IMR-90 (cell line): ENCODE data around the gene ADGRV1. TPM values are rescaled to one million over a fixed set of nuclear protein-coding genes. Genes with fewer than 3 reads are reported as not detected.

ENCODE experiments used
- ATAC-seq: fragments of 200-7000 bp; cut with Tn5 transposase; 2 replicates; pipeline ENCODE4 v1.9.1; 2020; ENCODE audit warnings: low read depth, mild to moderate bottlenecking, moderate library complexity
- BruUV-seq: library from RNA; stranded (reverse); fragments of 400-500 nt; replicated peaks from 2 replicates; lab custom pipeline; 2021; lab: Mats Ljungman, UMichigan
- CTCF ChIA-PET: fragments of 300-600 bp; formaldehyde crosslinking; extraction: SDS; loops from one replicate; lab custom pipeline; 2021; ENCODE audit warnings: antibody characterized with exemption; lab: Yijun Ruan, JAX
- POLR2A ChIA-PET: fragments of 300-600 bp; sonication (Branson Sonifier 250); formaldehyde crosslinking; loops from one replicate; lab custom pipeline; 2022; ENCODE audit warnings: antibody characterized with exemption; ENCODE audit not compliant: unreplicated experiment; lab: Charles Lee
- DNase-seq: peaks from one replicate; pipeline ENCODE4 v3.0.0; 2013
- H2AFZ ChIP-seq: replicated peaks from 2 replicates; pipeline ENCODE3; 2013; ENCODE audit warnings: low read length, mild to moderate bottlenecking; ENCODE audit not compliant: poor library complexity
- H2AK5ac ChIP-seq: 2 replicates; pipeline ENCODE4 v1.6.1; 2013; ENCODE audit warnings: low read depth, low read length, inconsistent platforms
- H2AK9ac ChIP-seq: replicated peaks from 2 replicates; pipeline ENCODE3; 2013; ENCODE audit warnings: mild to moderate bottlenecking, low read depth, low read length, moderate library complexity; ENCODE audit not compliant: poor library complexity
- H2BK120ac ChIP-seq: 2 replicates; pipeline ENCODE4 v1.6.1; 2013; ENCODE audit warnings: low read depth, low read length, inconsistent platforms
- H2BK15ac ChIP-seq: 3 replicates; pipeline ENCODE4 v1.6.1; 2013; ENCODE audit warnings: low read depth, low read length, inconsistent platforms
- H2BK20ac ChIP-seq: 2 replicates; pipeline ENCODE4 v1.6.1; 2013; ENCODE audit warnings: low read depth, mild to moderate bottlenecking, inconsistent platforms, low read length, moderate library complexity
- H2BK5ac ChIP-seq: 2 replicates; pipeline ENCODE4 v1.6.1; 2013; ENCODE audit warnings: mild to moderate bottlenecking, low read depth, low read length, inconsistent platforms; ENCODE audit not compliant: poor library complexity, severe bottlenecking
- H3K14ac ChIP-seq: replicated peaks from 2 replicates; pipeline ENCODE4 v1.6.1; 2013; ENCODE audit warnings: low read depth, low read length, inconsistent platforms
- H3K18ac ChIP-seq: 2 replicates; pipeline ENCODE4 v1.6.1; 2013; ENCODE audit warnings: low read depth, low read length, control low read depth
- H3K23ac ChIP-seq: 2 replicates; pipeline ENCODE4 v1.6.1; 2013; ENCODE audit warnings: low read depth, low read length, inconsistent platforms
- H3K27ac ChIP-seq: 2 replicates; pipeline ENCODE4 v1.5.1; 2013; ENCODE audit warnings: mild to moderate bottlenecking, control low read depth, low read length; ENCODE audit not compliant: insufficient read depth
- H3K27me3 ChIP-seq: 2 replicates; pipeline ENCODE4 v1.6.1; 2013; ENCODE audit warnings: low read length; ENCODE audit not compliant: control insufficient read depth, insufficient read depth
- H3K36me3 ChIP-seq: 2 replicates; pipeline ENCODE4 v1.6.1; 2013; ENCODE audit warnings: low read length, mixed read lengths; ENCODE audit not compliant: control insufficient read depth, insufficient read depth
- H3K4ac ChIP-seq: 2 replicates; pipeline ENCODE4 v1.6.1; 2013; ENCODE audit warnings: low read depth, low read length, inconsistent platforms
- H3K4me1 ChIP-seq: 2 replicates; pipeline ENCODE4 v1.6.1; 2013; ENCODE audit warnings: low read length, mixed read lengths; ENCODE audit not compliant: control insufficient read depth, insufficient read depth
- H3K4me2 ChIP-seq: 2 replicates; pipeline ENCODE4 v1.6.1; 2013; ENCODE audit warnings: low read depth, mild to moderate bottlenecking, control low read depth, low read length, moderate library complexity
- H3K4me3 ChIP-seq: 2 replicates; pipeline ENCODE4 v1.5.1; 2013; ENCODE audit warnings: low read depth, mild to moderate bottlenecking, control low read depth, low read length, moderate library complexity; ENCODE audit not compliant: insufficient read depth
- H3K56ac ChIP-seq: 2 replicates; pipeline ENCODE4 v1.6.1; 2013; ENCODE audit warnings: low read length, inconsistent platforms; ENCODE audit not compliant: insufficient read depth; ENCODE audit errors: extremely low read depth
- H3K79me1 ChIP-seq, 2 experiments: 2 replicates each; pipeline ENCODE4 v1.6.1; 2013; ENCODE audit warnings: low read length in 2 of 2, inconsistent platforms in 1 of 2, low read depth in 1 of 2
- H3K9ac ChIP-seq: 2 replicates; pipeline ENCODE4 v1.6.1; 2013; ENCODE audit warnings: low read depth, low read length, control low read depth
- H3K9me1 ChIP-seq: 2 replicates; pipeline ENCODE4 v1.6.1; 2013; ENCODE audit warnings: low read length, inconsistent platforms; ENCODE audit not compliant: insufficient read depth
- H3K9me3 ChIP-seq: 2 replicates; pipeline ENCODE4 v1.6.1; 2013; ENCODE audit warnings: low read length; ENCODE audit not compliant: control insufficient read depth, insufficient read depth
- H4K20me1 ChIP-seq: 2 replicates; pipeline ENCODE4 v1.6.1; 2013; ENCODE audit warnings: low read length, inconsistent platforms; ENCODE audit not compliant: insufficient read depth
- H4K5ac ChIP-seq: 2 replicates; pipeline ENCODE4 v1.6.1; 2013; ENCODE audit warnings: mild to moderate bottlenecking, low read depth, low read length, control low read depth
- H4K8ac ChIP-seq, 2 experiments: 2 replicates each; pipeline ENCODE4 v1.6.1; 2013; ENCODE audit warnings: low read depth in 2 of 2, low read length in 2 of 2, control low read depth in 1 of 2, inconsistent platforms in 1 of 2
- H4K91ac ChIP-seq: 2 replicates; pipeline ENCODE4 v1.6.1; 2013; ENCODE audit warnings: low read depth, low read length, inconsistent platforms; ENCODE audit not compliant: insufficient read depth
- BHLHE40 ChIP-seq: fragments of 150-350 bp; IDR thresholded peaks from 2 replicates; pipeline ENCODE4 v1.6.1; 2016; ENCODE audit warnings: mild to moderate bottlenecking, low read depth, low read length
- CEBPB ChIP-seq: IDR thresholded peaks from 2 replicates; pipeline ENCODE4 v1.6.1; 2012; ENCODE audit warnings: low read depth, low read length, improper control_type of control experiment
- CHD1 ChIP-seq: IDR thresholded peaks from 2 replicates; pipeline ENCODE4 v1.6.1; 2012; ENCODE audit warnings: low read depth, low read length, improper control_type of control experiment
- CTCF ChIP-seq: conservative IDR thresholded peaks from 2 replicates; pipeline ENCODE4 v1.5.1; 2012; ENCODE audit warnings: mild to moderate bottlenecking, low read depth, low read length, improper control_type of control experiment
- ELK1 ChIP-seq: fragments of 150-350 bp; IDR thresholded peaks from 2 replicates; pipeline ENCODE4 v1.6.1; 2016; ENCODE audit warnings: low read depth, mild to moderate bottlenecking, low read length, moderate library complexity, borderline replicate concordance
- FOS ChIP-seq: fragments of 150-350 bp; IDR thresholded peaks from 2 replicates; pipeline ENCODE4 v1.6.1; 2016; ENCODE audit warnings: low read depth, low read length
- MAFK ChIP-seq: IDR thresholded peaks from 2 replicates; pipeline ENCODE4 v1.6.1; 2012; ENCODE audit warnings: low read depth, low read length, improper control_type of control experiment
- MXI1 ChIP-seq: IDR thresholded peaks from 2 replicates; pipeline ENCODE4 v1.6.1; 2012; ENCODE audit warnings: low read depth, mild to moderate bottlenecking, low read length, moderate library complexity, borderline replicate concordance
- NFE2L2 ChIP-seq: fragments of 150-350 bp; IDR thresholded peaks from 2 replicates; pipeline ENCODE4 v1.6.1; 2016; ENCODE audit warnings: low read depth, mild to moderate bottlenecking, low read length
- RAD21 ChIP-seq: IDR thresholded peaks from 2 replicates; pipeline ENCODE4 v1.6.1; 2012; ENCODE audit warnings: low read length, improper control_type of control experiment
- RCOR1 ChIP-seq: IDR thresholded peaks from 2 replicates; pipeline ENCODE4 v1.6.1; 2012; ENCODE audit warnings: mild to moderate bottlenecking, low read length, improper control_type of control experiment; ENCODE audit not compliant: insufficient replicate concordance
- SMC3 ChIP-seq: fragments of 150-350 bp; IDR thresholded peaks from 2 replicates; pipeline ENCODE4 v1.6.1; 2016; ENCODE audit warnings: low read depth, mild to moderate bottlenecking, antibody characterized with exemption, low read length, moderate library complexity
- WGBS, 2 experiments: methylation state at CpG; one replicate each; pipeline versions ENCODE4 v1.1.5 to v1.1.7; 2013; ENCODE audit warnings: missing lambda C conversion rate in 2 of 2; ENCODE audit not compliant: insufficient read length in 1 of 2; ENCODE audit errors: extremely low coverage in 2 of 2; 5-methylcytosine and 5-hydroxymethylcytosine counted together
- dilution Hi-C: fragments of 300-500 bp; cut with HindIII; formaldehyde crosslinking; loops from one replicate; pipeline ENCODE4 v1.14.3; 2018; ENCODE audit warnings: low sequenced_read_pairs; ENCODE audit not compliant: unreplicated experiment
- in situ Hi-C: fragments of 300-500 bp; cut with MboI; formaldehyde crosslinking; loops from 3 replicates; pipeline ENCODE4 v1.14.3; 2019; ENCODE audit warnings: low sequenced_read_pairs, inconsistent platforms, mixed read lengths
- intact Hi-C: fragments of 100-400 bp; cut with micrococcal nuclease; formaldehyde crosslinking; loops from 2 replicates; pipeline ENCODE4 v1.10.0; 2022
- polyA plus RNA-seq, 3 experiments: library from polyadenylated mRNA; depleted of rRNA; stranded (reverse); fragments of >200 nt; gene quantifications; 2 replicates each; pipeline ENCODE4 v1.2.3, GENCODE V29; 2012; ENCODE audit warnings: low replicate concordance in 1 of 3
- total RNA-seq: library from RNA; depleted of rRNA; stranded (reverse); fragments of >200 nt; gene quantifications from 2 replicates; pipeline ENCODE4 v1.2.3, GENCODE V29; 2012

ADGRV1 gene
- total and polyA plus RNA-seq, 2 of the 4 experiments (the other 2 are of a cell fraction) = under 0.01 TPM; not detected in 1

- no peaks in the 10 kb centered on the region for H3K9me3 ChIP-seq
- intact Hi-C loops = no loop called here
- TF ChIP-seq CTCF (no peak), RCOR1 (no peak), MAFK (no peak), SMC3 (no peak), BHLHE40 (no peak), CEBPB (no peak), RAD21 (no peak), FOS (no peak), MXI1 (no peak), CHD1 (no peak), NFE2L2 (no peak), ELK1 (no peak)
- no peak overlapping the region for H3K4me2 ChIP-seq
- CTCF ChIA-PET = interaction anchor here (0.8 kb wide), 1 partner anchor 14 kb away, joined by 3 read pairs; no protein-coding TSS in a partner anchor
- H3K23ac ChIP-seq = no peak overlapping the region
- H4K91ac ChIP-seq = no peak overlapping the region
- no peaks in the 10 kb centered on the region for H3K27me3 ChIP-seq
- ATAC-seq (no peak), DNase-seq (no peak)
- no peak overlapping the region for H4K5ac ChIP-seq
- no peak overlapping the region for H4K8ac ChIP-seq
- no peaks in the 10 kb centered on the region for H3K9me1 ChIP-seq
- no CpG with 5 or more reads among the region's 2 CpGs for WGBS, 2 experiments
- in situ Hi-C loops = no loop called here
- H2AK9ac ChIP-seq = no peak overlapping the region
- H2AK5ac ChIP-seq = no peak overlapping the region
- no peak overlapping the region for H3K4me3 ChIP-seq
- H3K79me1 ChIP-seq = no peaks in the 10 kb centered on the region
- H3K36me3 ChIP-seq = no peaks in the 10 kb centered on the region
- no peak overlapping the region for H2BK20ac ChIP-seq
- no peak overlapping the region for H3K27ac ChIP-seq
- no peaks in the 10 kb centered on the region for H4K20me1 ChIP-seq
- no peak overlapping the region for H2BK15ac ChIP-seq
- H3K56ac ChIP-seq = no peak overlapping the region
- H2BK5ac ChIP-seq = no peak overlapping the region
- no peak overlapping the region for H3K4ac ChIP-seq
- POLR2A ChIA-PET = no interaction called here
- H2BK120ac ChIP-seq = no peak overlapping the region
- no peak overlapping the region for H2AFZ ChIP-seq
- H3K4me1 ChIP-seq = no peaks in the 10 kb centered on the region
- no peak overlapping the region for H3K18ac ChIP-seq
- no peak overlapping the region for H3K14ac ChIP-seq
- dilution Hi-C loops = no loop called here
- no peak overlapping the region for H3K9ac ChIP-seq
- BruUV-seq = no TSS peak
Observed at GRCh38 chr5:90894866-90895420, 336.3 kb downstream of the ADGRV1 start.
